ENCODE data around the gene PKP2. TPM values are rescaled to one million over a fixed set of nuclear protein-coding genes. Genes with fewer than 3 reads are reported as not detected.

Gene PKP2
- total and polyA plus RNA-seq, 4 donors: 8.6 to 35.7 (median 12.8) TPM

DNA sequence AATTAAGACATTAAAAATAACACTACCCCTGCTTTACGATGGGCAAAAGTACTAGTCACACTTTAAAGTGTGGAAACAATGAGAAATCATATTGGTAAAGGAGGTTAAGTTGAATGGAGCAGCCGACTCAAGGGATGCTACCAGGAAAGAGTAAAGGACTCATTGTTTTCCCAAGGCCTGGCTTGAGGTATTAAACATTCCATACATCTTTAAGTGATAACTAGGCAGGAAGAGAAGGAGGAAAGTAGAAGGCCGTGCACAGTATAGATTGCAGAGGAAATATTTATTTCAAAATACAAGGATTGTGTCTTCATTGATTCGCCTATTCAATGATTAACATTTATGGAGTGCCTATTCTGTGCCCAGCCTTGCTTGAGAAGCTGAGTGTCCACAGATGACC, 120.3 kb downstream of the PKP2 start:
- 84% methylated on average over 4 of the region's 4 CpGs for WGBS
- Histone ChIP-seq H3K9ac (ENCODE audit: low read depth in 1 of 2, low read length in 2 of 2) (no peak overlapping the region), H3K36me3 (ENCODE audit: control insufficient read depth in 4 of 4, insufficient read depth in 3 of 4, low read depth in 1 of 4, low read length in 3 of 4) (no peaks in the 10 kb centered on the region), H3K9me3 (ENCODE audit: control insufficient read depth in 4 of 4, low read length in 3 of 4) (no peaks in the 10 kb centered on the region), H3K27ac (ENCODE audit: low read depth in 1 of 2, low read length in 2 of 2) (no peak overlapping the region), H3K4me3 (ENCODE audit: low read depth in 1 of 3, low read length in 3 of 3) (no peak overlapping the region), H3K27me3 (ENCODE audit: control insufficient read depth in 4 of 4, insufficient read depth in 4 of 4, low read length in 3 of 4) (no peaks in the 10 kb centered on the region), H3K4me1 (ENCODE audit: control insufficient read depth in 4 of 4, insufficient read depth in 4 of 4, low read length in 3 of 4) (no peaks in the 10 kb centered on the region)
- no peak for DNase-seq (ENCODE audit: low spot score)
- TF ChIP-seq GABPA (IDR thresholded peaks at IDR 0.05 in 1 of 2, conservative IDR thresholded peaks at IDR 0.05 in 1 of 2): no peak
- no peak for TF ChIP-seq HNF4G (IDR thresholded peaks at IDR 0.05)
- TF ChIP-seq, protein P1, sequence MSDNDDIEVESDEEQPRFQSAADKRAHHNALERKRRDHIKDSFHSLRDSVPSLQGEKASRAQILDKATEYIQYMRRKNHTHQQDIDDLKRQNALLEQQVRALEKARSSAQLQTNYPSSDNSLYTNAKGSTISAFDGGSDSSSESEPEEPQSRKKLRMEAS (IDR thresholded peaks at IDR 0.05): no peak
- no peak for TF ChIP-seq SP1 (IDR thresholded peaks at IDR 0.05)
- TF ChIP-seq, protein P2, sequence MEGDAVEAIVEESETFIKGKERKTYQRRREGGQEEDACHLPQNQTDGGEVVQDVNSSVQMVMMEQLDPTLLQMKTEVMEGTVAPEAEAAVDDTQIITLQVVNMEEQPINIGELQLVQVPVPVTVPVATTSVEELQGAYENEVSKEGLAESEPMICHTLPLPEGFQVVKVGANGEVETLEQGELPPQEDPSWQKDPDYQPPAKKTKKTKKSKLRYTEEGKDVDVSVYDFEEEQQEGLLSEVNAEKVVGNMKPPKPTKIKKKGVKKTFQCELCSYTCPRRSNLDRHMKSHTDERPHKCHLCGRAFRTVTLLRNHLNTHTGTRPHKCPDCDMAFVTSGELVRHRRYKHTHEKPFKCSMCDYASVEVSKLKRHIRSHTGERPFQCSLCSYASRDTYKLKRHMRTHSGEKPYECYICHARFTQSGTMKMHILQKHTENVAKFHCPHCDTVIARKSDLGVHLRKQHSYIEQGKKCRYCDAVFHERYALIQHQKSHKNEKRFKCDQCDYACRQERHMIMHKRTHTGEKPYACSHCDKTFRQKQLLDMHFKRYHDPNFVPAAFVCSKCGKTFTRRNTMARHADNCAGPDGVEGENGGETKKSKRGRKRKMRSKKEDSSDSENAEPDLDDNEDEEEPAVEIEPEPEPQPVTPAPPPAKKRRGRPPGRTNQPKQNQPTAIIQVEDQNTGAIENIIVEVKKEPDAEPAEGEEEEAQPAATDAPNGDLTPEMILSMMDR (IDR thresholded peaks at IDR 0.05; ENCODE audit: low read depth, low read length, missing input control): no peak
- TF ChIP-seq, protein P3, sequence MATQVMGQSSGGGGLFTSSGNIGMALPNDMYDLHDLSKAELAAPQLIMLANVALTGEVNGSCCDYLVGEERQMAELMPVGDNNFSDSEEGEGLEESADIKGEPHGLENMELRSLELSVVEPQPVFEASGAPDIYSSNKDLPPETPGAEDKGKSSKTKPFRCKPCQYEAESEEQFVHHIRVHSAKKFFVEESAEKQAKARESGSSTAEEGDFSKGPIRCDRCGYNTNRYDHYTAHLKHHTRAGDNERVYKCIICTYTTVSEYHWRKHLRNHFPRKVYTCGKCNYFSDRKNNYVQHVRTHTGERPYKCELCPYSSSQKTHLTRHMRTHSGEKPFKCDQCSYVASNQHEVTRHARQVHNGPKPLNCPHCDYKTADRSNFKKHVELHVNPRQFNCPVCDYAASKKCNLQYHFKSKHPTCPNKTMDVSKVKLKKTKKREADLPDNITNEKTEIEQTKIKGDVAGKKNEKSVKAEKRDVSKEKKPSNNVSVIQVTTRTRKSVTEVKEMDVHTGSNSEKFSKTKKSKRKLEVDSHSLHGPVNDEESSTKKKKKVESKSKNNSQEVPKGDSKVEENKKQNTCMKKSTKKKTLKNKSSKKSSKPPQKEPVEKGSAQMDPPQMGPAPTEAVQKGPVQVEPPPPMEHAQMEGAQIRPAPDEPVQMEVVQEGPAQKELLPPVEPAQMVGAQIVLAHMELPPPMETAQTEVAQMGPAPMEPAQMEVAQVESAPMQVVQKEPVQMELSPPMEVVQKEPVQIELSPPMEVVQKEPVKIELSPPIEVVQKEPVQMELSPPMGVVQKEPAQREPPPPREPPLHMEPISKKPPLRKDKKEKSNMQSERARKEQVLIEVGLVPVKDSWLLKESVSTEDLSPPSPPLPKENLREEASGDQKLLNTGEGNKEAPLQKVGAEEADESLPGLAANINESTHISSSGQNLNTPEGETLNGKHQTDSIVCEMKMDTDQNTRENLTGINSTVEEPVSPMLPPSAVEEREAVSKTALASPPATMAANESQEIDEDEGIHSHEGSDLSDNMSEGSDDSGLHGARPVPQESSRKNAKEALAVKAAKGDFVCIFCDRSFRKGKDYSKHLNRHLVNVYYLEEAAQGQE (IDR thresholded peaks at IDR 0.05): no peak
- TF ChIP-seq RXRA (IDR thresholded peaks at IDR 0.05): no peak
- TF ChIP-seq JUND (IDR thresholded peaks at IDR 0.05): no peak
- TF ChIP-seq EGR1 (IDR thresholded peaks at IDR 0.05; ENCODE audit: low read depth in 2 of 2): no peak

DNA sequence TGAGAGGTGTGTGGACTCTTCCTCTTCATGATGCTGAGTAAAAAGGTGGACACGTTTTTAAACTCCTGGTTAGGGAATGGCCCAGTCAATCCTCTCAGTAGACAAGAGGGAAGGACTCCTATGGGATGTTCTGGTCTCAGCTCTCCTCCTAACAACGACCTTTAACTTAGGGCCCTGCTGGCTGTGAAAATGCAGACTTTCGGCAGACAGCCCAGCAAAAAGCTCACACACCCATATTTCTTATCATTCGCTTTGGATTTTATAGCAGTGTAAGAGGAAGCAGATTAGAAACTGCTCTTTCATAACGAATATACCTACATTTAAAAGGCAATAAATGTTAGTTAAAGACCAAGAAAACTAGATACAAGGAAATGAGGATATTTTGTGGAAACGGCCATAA, 122.9 kb downstream of the PKP2 start:
- Histone ChIP-seq H3K27me3 (ENCODE audit: control insufficient read depth in 4 of 4, insufficient read depth in 4 of 4, low read length in 3 of 4) (no peaks in the 10 kb centered on the region), H3K9ac (ENCODE audit: low read depth in 1 of 2, low read length in 2 of 2) (no peak overlapping the region), H3K36me3 (ENCODE audit: control insufficient read depth in 4 of 4, insufficient read depth in 3 of 4, low read depth in 1 of 4, low read length in 3 of 4) (no peaks in the 10 kb centered on the region), H3K4me1 (ENCODE audit: control insufficient read depth in 4 of 4, insufficient read depth in 4 of 4, low read length in 3 of 4) (peaks cover 0 to 2% (median 0%) of the 10 kb centered on the region in 4 donors), H3K9me3 (ENCODE audit: control insufficient read depth in 4 of 4, low read length in 3 of 4) (no peaks in the 10 kb centered on the region), H3K27ac (ENCODE audit: low read depth in 1 of 2, low read length in 2 of 2) (no peak overlapping the region), H3K4me3 (ENCODE audit: low read depth in 1 of 3, low read length in 3 of 3) (no peak overlapping the region)
- no peak for DNase-seq (ENCODE audit: low spot score)
- WGBS: 58% methylated on average over 6 of the region's 6 CpGs
- no peak for TF ChIP-seq RXRA (IDR thresholded peaks at IDR 0.05)
- TF ChIP-seq, protein P4, sequence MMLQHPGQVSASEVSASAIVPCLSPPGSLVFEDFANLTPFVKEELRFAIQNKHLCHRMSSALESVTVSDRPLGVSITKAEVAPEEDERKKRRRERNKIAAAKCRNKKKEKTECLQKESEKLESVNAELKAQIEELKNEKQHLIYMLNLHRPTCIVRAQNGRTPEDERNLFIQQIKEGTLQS (IDR thresholded peaks at IDR 0.05): no peak
- TF ChIP-seq RAD21 (IDR thresholded peaks at IDR 0.05): no peak
- no peak for TF ChIP-seq GABPA (IDR thresholded peaks at IDR 0.05 in 1 of 2, conservative IDR thresholded peaks at IDR 0.05 in 1 of 2)
- TF ChIP-seq, protein P5, sequence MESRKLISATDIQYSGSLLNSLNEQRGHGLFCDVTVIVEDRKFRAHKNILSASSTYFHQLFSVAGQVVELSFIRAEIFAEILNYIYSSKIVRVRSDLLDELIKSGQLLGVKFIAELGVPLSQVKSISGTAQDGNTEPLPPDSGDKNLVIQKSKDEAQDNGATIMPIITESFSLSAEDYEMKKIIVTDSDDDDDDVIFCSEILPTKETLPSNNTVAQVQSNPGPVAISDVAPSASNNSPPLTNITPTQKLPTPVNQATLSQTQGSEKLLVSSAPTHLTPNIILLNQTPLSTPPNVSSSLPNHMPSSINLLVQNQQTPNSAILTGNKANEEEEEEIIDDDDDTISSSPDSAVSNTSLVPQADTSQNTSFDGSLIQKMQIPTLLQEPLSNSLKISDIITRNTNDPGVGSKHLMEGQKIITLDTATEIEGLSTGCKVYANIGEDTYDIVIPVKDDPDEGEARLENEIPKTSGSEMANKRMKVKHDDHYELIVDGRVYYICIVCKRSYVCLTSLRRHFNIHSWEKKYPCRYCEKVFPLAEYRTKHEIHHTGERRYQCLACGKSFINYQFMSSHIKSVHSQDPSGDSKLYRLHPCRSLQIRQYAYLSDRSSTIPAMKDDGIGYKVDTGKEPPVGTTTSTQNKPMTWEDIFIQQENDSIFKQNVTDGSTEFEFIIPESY (IDR thresholded peaks at IDR 0.05): no peak

Measured in liver (tissue), 9 donors.